Sigmoid colon (tissue), 7 donors: ENCODE data around the gene IL1RAPL2. TPM values are rescaled to one million over a fixed set of nuclear protein-coding genes. Genes with fewer than 3 reads are reported as not detected.

Source experiments
- DNase-seq: peaks from one replicate; pipeline ENCODE4 v3.0.0-alpha.2; 2019
- H3K27ac ChIP-seq, 4 donors: fragments of 200-600 bp; sonication (generic); one replicate each; pipeline ENCODE4 v1.5.1; 2016 to 2019; ENCODE audit warnings: mild to moderate bottlenecking in 1 of 4
- H3K27me3 ChIP-seq, 3 donors: fragments of 200-600 bp; sonication (generic); one replicate each; pipeline ENCODE4 v1.5.1; 2019; ENCODE audit warnings: mild to moderate bottlenecking in 1 of 3
- H3K36me3 ChIP-seq, 4 donors: fragments of 200-600 bp; sonication (generic); one replicate each; pipeline ENCODE4 v1.5.1; 2016 to 2019
- H3K4me1 ChIP-seq, 4 donors: fragments of 200-600 bp; sonication (generic); one replicate each; pipeline ENCODE4 v1.5.1; 2017 to 2019
- H3K4me3 ChIP-seq, 4 donors: fragments of 200-600 bp; sonication (generic); one replicate each; pipeline ENCODE4 v1.5.1; 2017 to 2019; ENCODE audit warnings: mild to moderate bottlenecking in 2 of 4, moderate library complexity in 1 of 4
- H3K9me3 ChIP-seq, 4 donors: fragments of 200-600 bp in 3 of 4; sonication (generic) in 3 of 4; one replicate each; pipeline versions ENCODE4 v1.5.1 to v1.6.1; 2013 to 2019
- CTCF ChIP-seq, 4 experiments: fragments of 450-650 bp in 3 of 4; fragments of 200-600 bp in 1 of 4; IDR thresholded peaks; one replicate each; pipeline ENCODE4 v1.5.1; 2016 to 2019; ENCODE audit warnings: antibody characterized with exemption in 4 of 4, mild to moderate bottlenecking in 3 of 4, moderate library complexity in 2 of 4
- EP300 ChIP-seq, 4 donors: sonication (generic); formaldehyde crosslinking; IDR thresholded peaks; one replicate each; pipeline ENCODE4 v1.6.1; 2017; ENCODE audit warnings: antibody characterized with exemption in 4 of 4
- POLR2A ChIP-seq, 2 donors: fragments of 450-650 bp; IDR thresholded peaks; one replicate each; pipeline ENCODE4 v1.6.1; 2016; ENCODE audit warnings: antibody characterized with exemption in 2 of 2, mild to moderate bottlenecking in 2 of 2, moderate library complexity in 2 of 2
- POLR2AphosphoS5 ChIP-seq, 4 donors: sonication (generic); formaldehyde crosslinking; IDR thresholded peaks; one replicate each; pipeline ENCODE4 v1.6.1; 2017; ENCODE audit warnings: antibody characterized with exemption in 4 of 4
- WGBS, 2 donors: extraction: QIAGEN DNeasy Blood & Tissue Kit; methylation state at CpG; one replicate each; pipeline ENCODE4 v1.1.7; 2013; 5-methylcytosine and 5-hydroxymethylcytosine counted together
- intact Hi-C: fragments of 100-400 bp; cut with DNase I; formaldehyde crosslinking; loops from one replicate; pipeline ENCODE4 v1.15.1; 2023
- polyA plus RNA-seq, 3 donors: library from polyadenylated mRNA; stranded (reverse); fragments of 200-250 nt; gene quantifications; one replicate each; pipeline ENCODE4 v1.2.3, GENCODE V29; 2013
- total RNA-seq, 4 donors: library from RNA; depleted of rRNA; stranded (reverse); fragments of >200 nt; gene quantifications; one replicate each; pipeline ENCODE4 v1.1.0, GENCODE V29; 2016
- donor health status: healthy with polysubstance abuse.
- donor health status: Bipolar disorder and iron deficiency.
- donor health status: healthy.

IL1RAPL2 gene
- total and polyA plus RNA-seq, 7 donors: 0.01 to 1.1 (median 0.79) TPM; not detected in 3

- intact Hi-C loops: no loop called here
- no peak for DNase-seq
- 53 to 69% methylated on average over 1 of the region's 1 CpG for WGBS, 2 donors
- no peak overlapping the region for H3K4me3 ChIP-seq
- no peak overlapping the region for H3K27ac ChIP-seq
- no peaks in the 10 kb centered on the region for H3K4me1 ChIP-seq
- no peaks in the 10 kb centered on the region for H3K9me3 ChIP-seq
- no peaks in the 10 kb centered on the region for H3K27me3 ChIP-seq
- H3K36me3 ChIP-seq: no peaks in the 10 kb centered on the region
- no peak for TF ChIP-seq POLR2A (IDR thresholded peaks at IDR 0.05)
- no peak for TF ChIP-seq POLR2AphosphoS5 (IDR thresholded peaks at IDR 0.05)
- TF ChIP-seq CTCF (IDR thresholded peaks at IDR 0.05): no peak
These were observed 1084.6 kb downstream of the IL1RAPL2 start for GRCh38 chrX:105650577-105650976.

DNA sequence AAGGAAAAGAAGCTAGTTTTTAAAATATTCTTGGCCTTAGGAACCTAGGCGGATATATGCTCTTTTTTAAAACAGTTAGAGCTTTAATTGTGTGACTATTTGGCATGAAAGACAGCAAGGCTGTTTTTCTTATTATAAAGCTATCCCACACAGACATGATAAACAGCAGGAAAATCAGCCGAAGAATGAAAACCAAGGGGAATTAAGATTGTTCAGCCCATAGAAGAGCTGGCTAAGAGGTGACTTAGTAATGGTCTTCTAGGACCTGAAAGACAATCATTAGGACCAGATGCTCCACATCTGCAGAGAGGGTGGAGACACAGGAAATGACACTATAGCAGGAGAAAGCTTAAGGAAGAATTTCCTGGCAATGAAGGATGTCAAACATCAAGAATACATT is 1085.0 kb downstream of the IL1RAPL2 start:
- no peak for TF ChIP-seq POLR2A (IDR thresholded peaks at IDR 0.05)
- TF ChIP-seq CTCF (IDR thresholded peaks at IDR 0.05): no peak
- no peak for TF ChIP-seq POLR2AphosphoS5 (IDR thresholded peaks at IDR 0.05)
- TF ChIP-seq EP300 (IDR thresholded peaks at IDR 0.05): no peak
- WGBS, 2 donors: 87 to 88% methylated on average over 2 of the region's 2 CpGs
- intact Hi-C loops: no loop called here

GRCh38 chrX:105653891-105654290 is 1087.9 kb downstream of the IL1RAPL2 start:
- Histone ChIP-seq H3K9me3 (no peaks in the 10 kb centered on the region), H3K4me3 (no peak overlapping the region), H3K27ac (no peak overlapping the region), H3K27me3 (no peaks in the 10 kb centered on the region), H3K4me1 (no peaks in the 10 kb centered on the region), H3K36me3 (no peaks in the 10 kb centered on the region)
- TF ChIP-seq POLR2A (IDR thresholded peaks at IDR 0.05) (no peak), EP300 (IDR thresholded peaks at IDR 0.05) (no peak)
- DNase-seq: no peak
- intact Hi-C loops: no loop called here
- WGBS, 2 donors: 83 to 95% methylated on average over 2 of the region's 2 CpGs

More for the DNA sequence above, 1085.0 kb downstream of the IL1RAPL2 start:
- Histone ChIP-seq H3K27me3 (no peaks in the 10 kb centered on the region), H3K9me3 (no peaks in the 10 kb centered on the region), H3K27ac (no peak overlapping the region), H3K4me1 (no peaks in the 10 kb centered on the region), H3K36me3 (no peaks in the 10 kb centered on the region), H3K4me3 (no peak overlapping the region)
- no peak for DNase-seq

DNA sequence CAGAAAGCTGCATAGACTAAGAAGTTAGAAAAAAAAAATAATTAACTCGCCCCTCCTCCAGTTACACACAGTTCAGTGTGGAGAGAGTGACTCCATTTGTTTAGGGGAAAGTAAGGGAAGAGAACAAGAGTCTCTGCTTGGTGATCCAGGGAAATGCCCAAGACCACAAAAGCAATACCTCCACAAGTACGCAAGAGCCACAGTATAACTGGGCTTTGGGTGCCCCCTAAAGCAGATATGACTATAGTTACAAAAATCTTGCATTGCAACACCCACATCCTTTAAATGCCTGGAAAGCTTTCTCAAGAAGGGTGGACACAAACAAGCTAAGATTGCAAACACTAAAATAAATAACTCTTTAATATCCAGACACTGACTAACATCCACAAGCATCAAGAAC is 1092.1 kb downstream of the IL1RAPL2 start:
- Histone ChIP-seq H3K4me3 (no peak overlapping the region), H3K9me3 (no peaks in the 10 kb centered on the region), H3K27me3 (no peaks in the 10 kb centered on the region), H3K4me1 (no peaks in the 10 kb centered on the region), H3K36me3 (no peaks in the 10 kb centered on the region), H3K27ac (no peak overlapping the region)
- TF ChIP-seq EP300 (IDR thresholded peaks at IDR 0.05): no peak
- no peak for TF ChIP-seq POLR2A (IDR thresholded peaks at IDR 0.05)
- TF ChIP-seq CTCF (IDR thresholded peaks at IDR 0.05): no peak
- no peak for TF ChIP-seq POLR2AphosphoS5 (IDR thresholded peaks at IDR 0.05)
- WGBS, 2 donors: 89 to 93% methylated on average over 2 of the region's 2 CpGs
- intact Hi-C loops: no loop called here
- no peak for DNase-seq

GRCh38 chrX:105662248-105662647 is 1096.2 kb downstream of the IL1RAPL2 start:
- Histone ChIP-seq H3K27me3 (no peaks in the 10 kb centered on the region), H3K27ac (no peak overlapping the region), H3K4me1 (no peaks in the 10 kb centered on the region), H3K4me3 (no peak overlapping the region), H3K9me3 (no peaks in the 10 kb centered on the region), H3K36me3 (no peaks in the 10 kb centered on the region)
- WGBS, 2 donors: 85 to 86% methylated on average over 2 of the region's 2 CpGs
- no peak for DNase-seq
- intact Hi-C loops: no loop called here
- TF ChIP-seq POLR2AphosphoS5 (IDR thresholded peaks at IDR 0.05) (no peak), EP300 (IDR thresholded peaks at IDR 0.05) (no peak), CTCF (IDR thresholded peaks at IDR 0.05) (no peak), POLR2A (IDR thresholded peaks at IDR 0.05) (no peak)
